GM23248 (cell line): ENCODE data around the gene GPC3.

ENCODE experiments used
- EZH2 ChIP-seq: fragments of 200-600 bp; sonication (generic); IDR thresholded peaks from 2 replicates; pipeline ENCODE4 v1.6.1; 2018; ENCODE audit warnings: antibody characterized with exemption, mild to moderate bottlenecking; ENCODE audit not compliant: insufficient read depth, poor library complexity, severe bottlenecking
- EZH2phosphoT487 ChIP-seq: fragments of 200-600 bp; sonication (generic); IDR thresholded peaks from 2 replicates; pipeline ENCODE4 v1.6.1; 2018; ENCODE audit warnings: antibody characterized with exemption, moderate library complexity, mild to moderate bottlenecking, low read depth; ENCODE audit not compliant: insufficient read depth

DNA sequence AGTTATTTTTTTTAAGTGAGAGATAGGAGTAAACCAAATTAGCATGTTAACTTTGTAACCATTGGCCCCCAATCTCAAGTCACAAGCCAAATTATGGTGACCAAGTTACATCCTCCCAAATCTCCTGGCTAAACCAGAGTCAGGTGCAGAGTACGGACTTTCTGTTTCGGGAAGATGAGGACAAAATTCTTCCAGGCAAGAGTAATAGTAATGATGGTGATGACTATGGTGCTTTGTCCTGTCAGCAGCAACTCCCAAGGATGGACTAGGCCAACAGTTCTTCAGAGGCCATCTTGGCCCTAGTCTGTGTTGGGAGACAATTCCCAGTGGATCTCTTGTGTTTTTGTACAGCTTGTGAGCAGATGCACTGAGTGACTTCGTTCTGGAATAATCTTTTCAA lies 148.8 kb downstream of the GPC3 start:
- TF ChIP-seq EZH2 (no peak), EZH2phosphoT487 (no peak)
